PC-9 (cell line): ENCODE measurements around the gene C6orf136. TPM values are rescaled to one million over a fixed set of nuclear protein-coding genes. Genes with fewer than 3 reads are reported as not detected.

Source experiments
- BruUV-seq: library from RNA; stranded (reverse); fragments of 400-500 nt; replicated peaks from 2 replicates; lab custom pipeline; 2021; lab: Mats Ljungman, UMichigan
- CTCF ChIA-PET: fragments of 300-600 bp; sonication (Branson Sonifier 250); formaldehyde crosslinking; loops from one replicate; lab custom pipeline; 2022; ENCODE audit warnings: antibody characterized with exemption; lab: Charles Lee
- POLR2A ChIA-PET: fragments of 300-600 bp; sonication (Branson Sonifier 250); formaldehyde crosslinking; loops from one replicate; lab custom pipeline; 2022; ENCODE audit warnings: antibody characterized with exemption; ENCODE audit not compliant: unreplicated experiment; lab: Charles Lee
- DNase-seq, 2 experiments: peaks; one replicate each; pipeline versions ENCODE4 v3.0.0 to v3.0.0-alpha.2; 2015 to 2022; ENCODE audit warnings: mixed read lengths in 1 of 2
- H2AFZ ChIP-seq: fragments of 200-600 bp; sonication (generic); 2 replicates; pipeline ENCODE4 v1.8.1; 2017; ENCODE audit warnings: antibody characterized with exemption
- H3F3A ChIP-seq: fragments of 200-600 bp; sonication (generic); 2 replicates; pipeline ENCODE4 v1.8.1; 2017; ENCODE audit warnings: antibody characterized with exemption, mild to moderate bottlenecking, low read depth; ENCODE audit not compliant: insufficient read depth
- H3K27ac ChIP-seq: fragments of 200-600 bp; sonication (generic); 2 replicates; pipeline ENCODE4 v1.6.1; 2016; ENCODE audit warnings: mixed run types
- H3K27me3 ChIP-seq: fragments of 200-600 bp; sonication (generic); 2 replicates; pipeline ENCODE4 v1.6.1; 2016; ENCODE audit warnings: low read depth, mixed run types; ENCODE audit not compliant: insufficient read depth
- H3K36me3 ChIP-seq: fragments of 200-600 bp; sonication (generic); 2 replicates; pipeline ENCODE4 v1.6.1; 2016; ENCODE audit warnings: low read depth, mixed run types
- H3K4me1 ChIP-seq: fragments of 200-600 bp; sonication (generic); replicated peaks from 2 replicates; pipeline ENCODE4 v1.6.1; 2016; ENCODE audit warnings: mixed run types; ENCODE audit not compliant: insufficient read depth
- H3K4me2 ChIP-seq: fragments of 200-600 bp; sonication (generic); 2 replicates; pipeline ENCODE4 v1.6.1; 2017; ENCODE audit warnings: mixed run types
- H3K4me3 ChIP-seq: fragments of 200-600 bp; sonication (generic); 2 replicates; pipeline ENCODE4 v1.6.1; 2016; ENCODE audit warnings: mixed run types
- H3K79me2 ChIP-seq: fragments of 200-600 bp; sonication (generic); 2 replicates; pipeline ENCODE4 v1.6.1; 2017; ENCODE audit warnings: low read depth, mixed run types
- H3K9me2 ChIP-seq: fragments of 200-600 bp; sonication (generic); 2 replicates; pipeline ENCODE4 v1.8.1; 2017; ENCODE audit warnings: mild to moderate bottlenecking; ENCODE audit not compliant: insufficient read depth
- H3K9me3 ChIP-seq: fragments of 200-600 bp; sonication (generic); 2 replicates; pipeline ENCODE4 v1.8.1; 2016; ENCODE audit warnings: low read depth; ENCODE audit not compliant: insufficient read depth
- H4K20me1 ChIP-seq: fragments of 200-600 bp; sonication (generic); 2 replicates; pipeline ENCODE4 v1.8.1; 2017; ENCODE audit not compliant: insufficient read depth
- CTCF ChIP-seq: fragments of 200-600 bp; sonication (generic); conservative IDR thresholded peaks from 2 replicates; pipeline ENCODE4 v1.6.1; 2017; ENCODE audit warnings: mixed run types, antibody characterized with exemption, mild to moderate bottlenecking, moderate library complexity
- EZH2 ChIP-seq: fragments of 200-600 bp; sonication (generic); IDR thresholded peaks from 2 replicates; pipeline ENCODE4 v1.8.0; 2017; ENCODE audit warnings: antibody characterized with exemption, low read depth
- intact Hi-C: fragments of 100-400 bp; cut with micrococcal nuclease; formaldehyde crosslinking; loops from one replicate; pipeline ENCODE4 v1.10.0; 2022; ENCODE audit not compliant: unreplicated experiment
- total RNA-seq: library from RNA; stranded (reverse); gene quantifications from 2 replicates; pipeline ENCODE4 v1.2.3, GENCODE V29; 2021

The C6orf136 gene
- total RNA-seq, 1 experiment from 2014 or later, result 21.2 TPM

GRCh38 chr6:30682143-30683117 is 35.5 kb downstream of the C6orf136 start:
- peak; percentile 71 to 79 for DNase-seq
- peaks cover 46% of the 10 kb centered on the region for H3K4me1 ChIP-seq
- H3K27me3 ChIP-seq, result no peaks in the 10 kb centered on the region
- H3K9me3 ChIP-seq, result no peaks in the 10 kb centered on the region
- no peaks in the 10 kb centered on the region for H4K20me1 ChIP-seq
- H3K9me2 ChIP-seq, result no peaks in the 10 kb centered on the region
- H2AFZ ChIP-seq, result no peak overlapping the region
- BruUV-seq, result TSS peak; percentile 84
- H3K79me2 ChIP-seq, result peaks cover 63% of the 10 kb centered on the region
- peak overlapping the region; percentile 98 for H3K4me3 ChIP-seq
- CTCF ChIA-PET, result interaction anchor here (1.0 kb wide), 1 partner anchor 44 kb away, joined by 5 read pairs; no protein-coding TSS in a partner anchor
- peak overlapping the region; percentile 93 for H3K4me2 ChIP-seq
- POLR2A ChIA-PET, result interaction anchor here (0.5 to 0.6 kb wide), 2 partner anchors 45 to 107 kb away, joined by 4 read pairs; no protein-coding TSS in a partner anchor
- H3K27ac ChIP-seq, result peak overlapping the region; percentile 84
- no peaks in the 10 kb centered on the region for H3K36me3 ChIP-seq
- H3F3A ChIP-seq, result peaks cover 56% of the 10 kb centered on the region
- TF ChIP-seq EZH2, result no peak
- no peak for TF ChIP-seq CTCF
- intact Hi-C loops, result loop anchor here (1.0 to 2.0 kb wide), 2 partner anchors 35 to 200 kb away; partner anchors contain the start of gene MDC1

- Histone ChIP-seq H3K4me1 (peaks cover 54% of the 10 kb centered on the region), H4K20me1 (no peaks in the 10 kb centered on the region), H3K36me3 (no peaks in the 10 kb centered on the region), H3F3A (peaks cover 58% of the 10 kb centered on the region), H3K4me3 (peak overlapping the region; percentile 98), H2AFZ (no peak overlapping the region), H3K9me2 (no peaks in the 10 kb centered on the region), H3K27me3 (no peaks in the 10 kb centered on the region), H3K27ac (peak overlapping the region; percentile 84), H3K4me2 (peak overlapping the region; percentile 93), H3K79me2 (peaks cover 69% of the 10 kb centered on the region), H3K9me3 (no peaks in the 10 kb centered on the region)
- intact Hi-C loops, result loop anchor here (2.0 kb wide), 1 partner anchor 199 kb away; no protein-coding TSS in a partner anchor
- ChIA-PET POLR2A (no interaction called here), CTCF (no interaction called here)
- DNase-seq, result no peak
- BruUV-seq, result no TSS peak
- TF ChIP-seq CTCF (no peak), EZH2 (no peak)
These were observed 36.4 kb downstream of the C6orf136 start for GRCh38 chr6:30683183-30683979.

GRCh38 chr6:30683980-30684338 is 37.0 kb downstream of the C6orf136 start:
- Histone ChIP-seq H3K4me2 (peak overlapping the region; percentile 93), H3K36me3 (no peaks in the 10 kb centered on the region), H3F3A (peaks cover 55% of the 10 kb centered on the region), H3K27ac (peak overlapping the region; percentile 84), H3K79me2 (peaks cover 74% of the 10 kb centered on the region), H3K27me3 (no peaks in the 10 kb centered on the region), H2AFZ (no peak overlapping the region), H3K9me2 (no peaks in the 10 kb centered on the region), H3K9me3 (no peaks in the 10 kb centered on the region), H3K4me3 (peak overlapping the region; percentile 98), H3K4me1 (peaks cover 57% of the 10 kb centered on the region), H4K20me1 (no peaks in the 10 kb centered on the region)
- intact Hi-C loops, result loop anchor here (2.0 kb wide), 1 partner anchor 199 kb away; no protein-coding TSS in a partner anchor
- TF ChIP-seq EZH2 (no peak), CTCF (no peak)
- no TSS peak for BruUV-seq
- CTCF ChIA-PET, result no interaction called here
- POLR2A ChIA-PET, result interaction anchor here (0.6 to 0.7 kb wide), 2 partner anchors 34 to 39 kb away, joined by 4 to 6 read pairs; no protein-coding TSS in a partner anchor
- no peak for DNase-seq
